GM12878 (cell line): ENCODE results near the gene NTM. TPM values are rescaled to one million over a fixed set of nuclear protein-coding genes. Genes with fewer than 3 reads are reported as not detected.

ENCODE experiments used
- ATAC-seq: fragments of 200-7000 bp; cut with Tn5 transposase; 3 replicates; pipeline ENCODE4 v1.9.1; 2020; ENCODE audit warnings: mild to moderate bottlenecking, moderate library complexity
- BruUV-seq: library from RNA; stranded (reverse); fragments of 400-500 nt; replicated peaks from 2 replicates; lab custom pipeline; 2021; lab: Mats Ljungman, UMichigan
- CTCF ChIA-PET: fragments of 300-600 bp; sonication (Branson Sonifier 250); formaldehyde crosslinking; extraction: SDS; loops from one replicate; lab custom pipeline; 2021; ENCODE audit warnings: inconsistent platforms; lab: Yijun Ruan, JAX
- POLR2A ChIA-PET: fragments of 350-600 bp; formaldehyde crosslinking; extraction: SDS; loops from one replicate; lab custom pipeline; 2021; ENCODE audit warnings: inconsistent platforms; lab: Charles Lee
- RAD21 ChIA-PET: fragments of 300-600 bp; sonication (Branson Sonifier 250); formaldehyde crosslinking; loops from one replicate; lab custom pipeline; 2023; ENCODE audit warnings: antibody characterized with exemption; ENCODE audit not compliant: unreplicated experiment; lab: Charles Lee
- SMC1A ChIA-PET: fragments of 300-600 bp; sonication (Branson Sonifier 250); formaldehyde crosslinking; loops from one replicate; lab custom pipeline; 2023; ENCODE audit not compliant: unreplicated experiment, uncharacterized antibody; lab: Charles Lee
- DNase-seq: peaks from one replicate; pipeline ENCODE4 v3.0.0-alpha.2; 2011; ENCODE audit warnings: low read depth, low spot score
- FAIRE-seq: peaks from 3 replicates; lab custom pipeline; 2011; peaks lifted over from hg19 to GRCh38; lab: Jason Lieb, UNC
- H2AFZ ChIP-seq: 2 replicates; pipeline ENCODE4 v1.6.0; 2011; ENCODE audit warnings: low read depth, low read length, control low read depth; ENCODE audit not compliant: control insufficient read depth
- H3K27ac ChIP-seq: 2 replicates; pipeline ENCODE4 v1.5.1; 2011; ENCODE audit warnings: control low read depth; ENCODE audit not compliant: control insufficient read depth, insufficient read depth
- H3K27me3 ChIP-seq, 2 experiments: replicated peaks in 1 of 2; 2 replicates each; pipeline versions ENCODE4 v1.6.0 to v1.6.1; 2011; ENCODE audit warnings: low read length in 1 of 2; ENCODE audit not compliant: control insufficient read depth in 2 of 2, insufficient read depth in 2 of 2
- H3K36me3 ChIP-seq, 2 experiments: 2 replicates each; pipeline ENCODE4 v1.5.1; 2011; ENCODE audit warnings: low read length in 1 of 2; ENCODE audit not compliant: control insufficient read depth in 2 of 2, insufficient read depth in 2 of 2
- H3K4me1 ChIP-seq: 2 replicates; pipeline ENCODE4 v1.6.1; 2011; ENCODE audit warnings: mild to moderate bottlenecking, low read length, moderate library complexity, mixed read lengths; ENCODE audit not compliant: control insufficient read depth, insufficient read depth
- H3K4me2 ChIP-seq: 2 replicates; pipeline ENCODE4 v1.6.0; 2011; ENCODE audit warnings: control low read depth; ENCODE audit not compliant: control insufficient read depth, insufficient read depth
- H3K4me3 ChIP-seq: fragments of 200-600 bp; sonication (generic); 2 replicates; pipeline ENCODE4 v1.5.1; 2016
- H3K79me2 ChIP-seq: 2 replicates; pipeline ENCODE4 v1.6.0; 2011; ENCODE audit warnings: low read length; ENCODE audit not compliant: control insufficient read depth, insufficient read depth
- H3K9ac ChIP-seq: 2 replicates; pipeline ENCODE4 v1.8.0; 2011; ENCODE audit warnings: low read length, control low read depth, mixed read lengths; ENCODE audit not compliant: control insufficient read depth, insufficient read depth
- H3K9me3 ChIP-seq: replicated peaks from 3 replicates; pipeline ENCODE4 v1.5.1; 2011; ENCODE audit warnings: mild to moderate bottlenecking, low read length; ENCODE audit not compliant: control insufficient read depth, insufficient read depth
- H4K20me1 ChIP-seq: 2 replicates; pipeline ENCODE4 v1.6.0; 2011; ENCODE audit not compliant: control insufficient read depth, insufficient read depth
- EED ChIP-seq: sonication (generic); IDR thresholded peaks from 2 replicates; pipeline ENCODE4 v1.6.1; 2016; ENCODE audit warnings: antibody characterized with exemption, low read depth
- ETV6 ChIP-seq, 2 experiments: fragments of 450-650 bp in 1 of 2; IDR thresholded peaks in 1 of 2; conservative IDR thresholded peaks in 1 of 2; 2 replicates each; pipeline ENCODE4 v1.6.1; 2014; ENCODE audit warnings: antibody characterized with exemption in 1 of 2, borderline replicate concordance in 1 of 2, low read depth in 1 of 2, mild to moderate bottlenecking in 1 of 2, moderate library complexity in 1 of 2
- NR2C2 ChIP-seq: IDR thresholded peaks from 2 replicates; pipeline ENCODE4 v1.6.1; 2011; ENCODE audit warnings: borderline replicate concordance, low read depth; ENCODE audit not compliant: control insufficient read depth, insufficient read length
- PAX8 ChIP-seq: fragments of 450-650 bp; IDR thresholded peaks from 2 replicates; pipeline ENCODE4 v1.6.1; 2017; ENCODE audit warnings: mild to moderate bottlenecking, moderate library complexity
- RAD21 ChIP-seq: IDR thresholded peaks from 2 replicates; pipeline ENCODE4 v1.6.1; 2011; ENCODE audit warnings: mild to moderate bottlenecking, low read depth, low read length, moderate library complexity; ENCODE audit not compliant: insufficient read depth
- RUNX3 ChIP-seq: IDR thresholded peaks from 2 replicates; pipeline ENCODE4 v1.6.1; 2012; ENCODE audit warnings: low read length, inconsistent platforms
- SMAD1 ChIP-seq: fragments of 450-650 bp; IDR thresholded peaks from 2 replicates; pipeline ENCODE4 v1.6.1; 2018; ENCODE audit warnings: mild to moderate bottlenecking, low read depth; ENCODE audit not compliant: partially characterized antibody
- WRNIP1 ChIP-seq: IDR thresholded peaks from 2 replicates; pipeline ENCODE4 v1.6.1; 2011; ENCODE audit warnings: low read depth, low read length, improper control_type of control experiment, borderline replicate concordance
- WGBS: methylation state at CpG from one replicate; pipeline ENCODE4 v1.1.6; 2016; ENCODE audit warnings: low lambda C conversion rate; ENCODE audit not compliant: insufficient replicate concordance, insufficient coverage; ENCODE audit errors: missing lambda C conversion rate; 5-methylcytosine and 5-hydroxymethylcytosine counted together
- in situ Hi-C: fragments of 300-500 bp; cut with MboI; formaldehyde crosslinking; loops from 9 replicates; pipeline ENCODE4 v1.14.3; 2018; ENCODE audit warnings: mixed read lengths
- intact Hi-C: fragments of 100-400 bp; cut with micrococcal nuclease; formaldehyde crosslinking; loops from one replicate; pipeline ENCODE4 v1.14.2; 2022; ENCODE audit not compliant: unreplicated experiment
- polyA plus RNA-seq, 11 experiments: library from polyadenylated mRNA; depleted of rRNA in 4 of 11; unstranded in 6 of 11; stranded (reverse) in 5 of 11; fragments of >200 nt; fragmentation: Nextera tagmentation in 4 of 11; fragmentation: Illumina TruSeq in 1 of 11; extraction: Ambion mirVana in 4 of 11; extraction: Trizol in 1 of 11; gene quantifications; 1 replicate in 1 of 11; 2 replicates in 10 of 11; pipeline versions ENCODE4 v1.2.1 to v1.2.3, GENCODE V29; 2011 to 2016; ENCODE audit warnings: inconsistent platforms in 2 of 11, missing spikeins in 2 of 11, low read depth in 1 of 11
- total RNA-seq, 4 experiments: library from RNA; depleted of rRNA in 3 of 4; stranded (reverse); fragments of >200 nt in 3 of 4; fragmentation: Illumina TruSeq in 1 of 4; extraction: Trizol in 1 of 4; gene quantifications; 2 replicates each; pipeline versions ENCODE4 v1.2.1 to v1.2.3, GENCODE V29; 2013 to 2021
- TF ChIP-seq, protein P1 (sequence below): fragments of 450-650 bp; IDR thresholded peaks from 2 replicates; pipeline ENCODE4 v1.6.1; 2017; ENCODE audit warnings: mild to moderate bottlenecking, moderate library complexity
- TF ChIP-seq, protein P2 (sequence below): fragments of 450-650 bp; IDR thresholded peaks from 2 replicates; pipeline ENCODE4 v1.6.1; 2017; ENCODE audit warnings: mild to moderate bottlenecking, moderate library complexity
- TF ChIP-seq, protein P3 (sequence below): IDR thresholded peaks from 2 replicates; pipeline ENCODE4 v1.6.1; 2011; ENCODE audit warnings: low read depth, mild to moderate bottlenecking, low read length, moderate library complexity, borderline replicate concordance; ENCODE audit errors: extremely low read depth
- TF ChIP-seq, protein P4 (sequence below): fragments of 450-650 bp; conservative IDR thresholded peaks from 2 replicates; pipeline ENCODE4 v1.6.1; 2017; ENCODE audit warnings: mild to moderate bottlenecking, moderate library complexity

NTM gene
- total and polyA plus RNA-seq, 10 of the 15 experiments (the other 5 are each of a cell fraction or from before 2014, with no cell fraction given), result not detected

DNA sequence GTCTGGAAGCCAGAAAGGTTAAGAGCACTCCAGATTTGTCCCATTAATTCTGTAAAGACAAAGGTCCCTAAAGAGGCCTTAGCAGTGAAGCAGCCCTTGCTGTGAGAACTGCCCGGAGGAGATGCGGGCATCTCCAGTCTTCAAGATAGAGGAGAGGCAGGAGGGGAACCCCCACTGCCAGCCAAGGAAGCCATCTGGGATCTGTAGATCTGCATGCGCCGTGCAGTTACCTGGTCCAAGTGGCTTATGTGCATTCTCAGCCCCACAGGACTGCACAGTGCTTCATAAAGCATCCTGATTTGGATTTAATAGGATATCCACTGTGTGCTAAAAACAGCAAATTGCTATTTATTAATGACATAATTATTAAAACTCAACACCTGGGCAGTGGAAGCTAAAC lies 834.6 kb downstream of the NTM start (continued):
- TF ChIP-seq, protein P1, sequence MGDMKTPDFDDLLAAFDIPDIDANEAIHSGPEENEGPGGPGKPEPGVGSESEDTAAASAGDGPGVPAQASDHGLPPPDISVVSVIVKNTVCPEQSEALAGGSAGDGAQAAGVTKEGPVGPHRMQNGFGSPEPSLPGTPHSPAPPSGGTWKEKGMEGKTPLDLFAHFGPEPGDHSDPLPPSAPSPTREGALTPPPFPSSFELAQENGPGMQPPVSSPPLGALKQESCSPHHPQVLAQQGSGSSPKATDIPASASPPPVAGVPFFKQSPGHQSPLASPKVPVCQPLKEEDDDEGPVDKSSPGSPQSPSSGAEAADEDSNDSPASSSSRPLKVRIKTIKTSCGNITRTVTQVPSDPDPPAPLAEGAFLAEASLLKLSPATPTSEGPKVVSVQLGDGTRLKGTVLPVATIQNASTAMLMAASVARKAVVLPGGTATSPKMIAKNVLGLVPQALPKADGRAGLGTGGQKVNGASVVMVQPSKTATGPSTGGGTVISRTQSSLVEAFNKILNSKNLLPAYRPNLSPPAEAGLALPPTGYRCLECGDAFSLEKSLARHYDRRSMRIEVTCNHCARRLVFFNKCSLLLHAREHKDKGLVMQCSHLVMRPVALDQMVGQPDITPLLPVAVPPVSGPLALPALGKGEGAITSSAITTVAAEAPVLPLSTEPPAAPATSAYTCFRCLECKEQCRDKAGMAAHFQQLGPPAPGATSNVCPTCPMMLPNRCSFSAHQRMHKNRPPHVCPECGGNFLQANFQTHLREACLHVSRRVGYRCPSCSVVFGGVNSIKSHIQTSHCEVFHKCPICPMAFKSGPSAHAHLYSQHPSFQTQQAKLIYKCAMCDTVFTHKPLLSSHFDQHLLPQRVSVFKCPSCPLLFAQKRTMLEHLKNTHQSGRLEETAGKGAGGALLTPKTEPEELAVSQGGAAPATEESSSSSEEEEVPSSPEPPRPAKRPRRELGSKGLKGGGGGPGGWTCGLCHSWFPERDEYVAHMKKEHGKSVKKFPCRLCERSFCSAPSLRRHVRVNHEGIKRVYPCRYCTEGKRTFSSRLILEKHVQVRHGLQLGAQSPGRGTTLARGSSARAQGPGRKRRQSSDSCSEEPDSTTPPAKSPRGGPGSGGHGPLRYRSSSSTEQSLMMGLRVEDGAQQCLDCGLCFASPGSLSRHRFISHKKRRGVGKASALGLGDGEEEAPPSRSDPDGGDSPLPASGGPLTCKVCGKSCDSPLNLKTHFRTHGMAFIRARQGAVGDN, result no peak
- TF ChIP-seq WRNIP1, result no peak

DNA sequence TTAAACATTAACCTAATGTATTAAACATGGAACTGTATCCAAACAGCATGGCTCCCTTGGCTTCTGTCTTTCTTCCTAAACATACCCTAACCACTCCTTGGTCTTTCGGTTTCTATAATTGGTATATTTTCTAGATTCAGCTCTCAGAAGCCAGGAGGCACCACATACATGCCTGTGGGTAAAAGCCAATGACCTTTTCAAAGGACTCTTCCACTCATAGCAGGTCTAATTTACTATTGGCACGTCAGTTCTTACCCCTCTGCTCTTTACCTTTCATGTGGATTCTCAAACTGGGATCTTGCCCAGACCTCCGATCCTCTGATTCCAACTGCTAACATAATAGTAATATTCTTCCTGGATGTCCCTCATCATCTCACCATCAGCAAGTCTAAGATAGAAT lies 835.1 kb downstream of the NTM start:
- SMC1A ChIA-PET, result no interaction called here
- H3K9me3 ChIP-seq, result no peaks in the 10 kb centered on the region
- TF ChIP-seq, protein P2, sequence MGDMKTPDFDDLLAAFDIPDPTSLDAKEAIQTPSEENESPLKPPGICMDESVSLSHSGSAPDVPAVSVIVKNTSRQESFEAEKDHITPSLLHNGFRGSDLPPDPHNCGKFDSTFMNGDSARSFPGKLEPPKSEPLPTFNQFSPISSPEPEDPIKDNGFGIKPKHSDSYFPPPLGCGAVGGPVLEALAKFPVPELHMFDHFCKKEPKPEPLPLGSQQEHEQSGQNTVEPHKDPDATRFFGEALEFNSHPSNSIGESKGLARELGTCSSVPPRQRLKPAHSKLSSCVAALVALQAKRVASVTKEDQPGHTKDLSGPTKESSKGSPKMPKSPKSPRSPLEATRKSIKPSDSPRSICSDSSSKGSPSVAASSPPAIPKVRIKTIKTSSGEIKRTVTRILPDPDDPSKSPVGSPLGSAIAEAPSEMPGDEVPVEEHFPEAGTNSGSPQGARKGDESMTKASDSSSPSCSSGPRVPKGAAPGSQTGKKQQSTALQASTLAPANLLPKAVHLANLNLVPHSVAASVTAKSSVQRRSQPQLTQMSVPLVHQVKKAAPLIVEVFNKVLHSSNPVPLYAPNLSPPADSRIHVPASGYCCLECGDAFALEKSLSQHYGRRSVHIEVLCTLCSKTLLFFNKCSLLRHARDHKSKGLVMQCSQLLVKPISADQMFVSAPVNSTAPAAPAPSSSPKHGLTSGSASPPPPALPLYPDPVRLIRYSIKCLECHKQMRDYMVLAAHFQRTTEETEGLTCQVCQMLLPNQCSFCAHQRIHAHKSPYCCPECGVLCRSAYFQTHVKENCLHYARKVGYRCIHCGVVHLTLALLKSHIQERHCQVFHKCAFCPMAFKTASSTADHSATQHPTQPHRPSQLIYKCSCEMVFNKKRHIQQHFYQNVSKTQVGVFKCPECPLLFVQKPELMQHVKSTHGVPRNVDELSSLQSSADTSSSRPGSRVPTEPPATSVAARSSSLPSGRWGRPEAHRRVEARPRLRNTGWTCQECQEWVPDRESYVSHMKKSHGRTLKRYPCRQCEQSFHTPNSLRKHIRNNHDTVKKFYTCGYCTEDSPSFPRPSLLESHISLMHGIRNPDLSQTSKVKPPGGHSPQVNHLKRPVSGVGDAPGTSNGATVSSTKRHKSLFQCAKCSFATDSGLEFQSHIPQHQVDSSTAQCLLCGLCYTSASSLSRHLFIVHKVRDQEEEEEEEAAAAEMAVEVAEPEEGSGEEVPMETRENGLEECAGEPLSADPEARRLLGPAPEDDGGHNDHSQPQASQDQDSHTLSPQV, result no peak
- no peak for TF ChIP-seq NR2C2
- TF ChIP-seq SMAD1, result no peak
- no peak for TF ChIP-seq RUNX3
- TF ChIP-seq, protein P3, sequence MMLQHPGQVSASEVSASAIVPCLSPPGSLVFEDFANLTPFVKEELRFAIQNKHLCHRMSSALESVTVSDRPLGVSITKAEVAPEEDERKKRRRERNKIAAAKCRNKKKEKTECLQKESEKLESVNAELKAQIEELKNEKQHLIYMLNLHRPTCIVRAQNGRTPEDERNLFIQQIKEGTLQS, result no peak
- no peak for TF ChIP-seq EED
- TF ChIP-seq RAD21, result no peak
- no peak for TF ChIP-seq PAX8
- TF ChIP-seq ETV6 (conservative IDR thresholded peaks at IDR 0.05 in 1 of 2, IDR thresholded peaks at IDR 0.05 in 1 of 2; ENCODE audit: borderline replicate concordance in 1 of 2, low read depth in 1 of 2), result no peak
- TF ChIP-seq, protein P4, sequence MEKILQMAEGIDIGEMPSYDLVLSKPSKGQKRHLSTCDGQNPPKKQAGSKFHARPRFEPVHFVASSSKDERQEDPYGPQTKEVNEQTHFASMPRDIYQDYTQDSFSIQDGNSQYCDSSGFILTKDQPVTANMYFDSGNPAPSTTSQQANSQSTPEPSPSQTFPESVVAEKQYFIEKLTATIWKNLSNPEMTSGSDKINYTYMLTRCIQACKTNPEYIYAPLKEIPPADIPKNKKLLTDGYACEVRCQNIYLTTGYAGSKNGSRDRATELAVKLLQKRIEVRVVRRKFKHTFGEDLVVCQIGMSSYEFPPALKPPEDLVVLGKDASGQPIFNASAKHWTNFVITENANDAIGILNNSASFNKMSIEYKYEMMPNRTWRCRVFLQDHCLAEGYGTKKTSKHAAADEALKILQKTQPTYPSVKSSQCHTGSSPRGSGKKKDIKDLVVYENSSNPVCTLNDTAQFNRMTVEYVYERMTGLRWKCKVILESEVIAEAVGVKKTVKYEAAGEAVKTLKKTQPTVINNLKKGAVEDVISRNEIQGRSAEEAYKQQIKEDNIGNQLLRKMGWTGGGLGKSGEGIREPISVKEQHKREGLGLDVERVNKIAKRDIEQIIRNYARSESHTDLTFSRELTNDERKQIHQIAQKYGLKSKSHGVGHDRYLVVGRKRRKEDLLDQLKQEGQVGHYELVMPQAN, result no peak

More for the DNA sequence above, 835.1 kb downstream of the NTM start:
- Histone ChIP-seq H3K27me3 (peaks cover 0 to 2% of the 10 kb centered on the region in 2 experiments; a peak in 2 of 4 replicates), H2AFZ (no peak overlapping the region), H3K36me3 (no peaks in the 10 kb centered on the region), H4K20me1 (no peaks in the 10 kb centered on the region; the same call in 1 of the 2 replicates), H3K9ac (no peak overlapping the region), H3K4me3 (no peak overlapping the region), H3K27ac (no peak overlapping the region), H3K4me2 (no peak overlapping the region), H3K79me2 (no peaks in the 10 kb centered on the region), H3K4me1 (no peaks in the 10 kb centered on the region)
- 14% methylated on average over 3 of the region's 3 CpGs for WGBS
- no TSS peak for BruUV-seq
- DNase-seq, result no peak
- no peak for FAIRE-seq
- ATAC-seq, result no peak
- POLR2A ChIA-PET, result no interaction called here
- in situ Hi-C loops, result no loop called here
- RAD21 ChIA-PET, result no interaction called here
- CTCF ChIA-PET, result no interaction called here
- intact Hi-C loops, result no loop called here
